Neural cell (in vitro differentiated cells): ENCODE measurements around the gene PEF1.

Experiments
- CTCF ChIP-seq: fragments of 450-650 bp; IDR thresholded peaks from 2 replicates; pipeline ENCODE4 v1.5.1; 2014; ENCODE audit warnings: antibody characterized with exemption, mild to moderate bottlenecking, moderate library complexity; ENCODE audit not compliant: poor library complexity, severe bottlenecking
- EP300 ChIP-seq: fragments of 450-650 bp; conservative IDR thresholded peaks from 2 replicates; pipeline ENCODE4 v1.6.1; 2014; ENCODE audit warnings: antibody characterized with exemption, mild to moderate bottlenecking, moderate library complexity; ENCODE audit not compliant: poor library complexity, severe bottlenecking
- POLR2AphosphoS5 ChIP-seq: IDR thresholded peaks from 2 replicates; pipeline ENCODE4 v1.6.1; 2012
- TAF1 ChIP-seq: IDR thresholded peaks from 2 replicates; pipeline ENCODE4 v1.6.1; 2012; ENCODE audit warnings: low read depth
- TF ChIP-seq, protein P1 (sequence below): IDR thresholded peaks from 2 replicates; pipeline ENCODE4 v1.6.1; 2012; ENCODE audit warnings: borderline replicate concordance

- TF ChIP-seq, protein P1, sequence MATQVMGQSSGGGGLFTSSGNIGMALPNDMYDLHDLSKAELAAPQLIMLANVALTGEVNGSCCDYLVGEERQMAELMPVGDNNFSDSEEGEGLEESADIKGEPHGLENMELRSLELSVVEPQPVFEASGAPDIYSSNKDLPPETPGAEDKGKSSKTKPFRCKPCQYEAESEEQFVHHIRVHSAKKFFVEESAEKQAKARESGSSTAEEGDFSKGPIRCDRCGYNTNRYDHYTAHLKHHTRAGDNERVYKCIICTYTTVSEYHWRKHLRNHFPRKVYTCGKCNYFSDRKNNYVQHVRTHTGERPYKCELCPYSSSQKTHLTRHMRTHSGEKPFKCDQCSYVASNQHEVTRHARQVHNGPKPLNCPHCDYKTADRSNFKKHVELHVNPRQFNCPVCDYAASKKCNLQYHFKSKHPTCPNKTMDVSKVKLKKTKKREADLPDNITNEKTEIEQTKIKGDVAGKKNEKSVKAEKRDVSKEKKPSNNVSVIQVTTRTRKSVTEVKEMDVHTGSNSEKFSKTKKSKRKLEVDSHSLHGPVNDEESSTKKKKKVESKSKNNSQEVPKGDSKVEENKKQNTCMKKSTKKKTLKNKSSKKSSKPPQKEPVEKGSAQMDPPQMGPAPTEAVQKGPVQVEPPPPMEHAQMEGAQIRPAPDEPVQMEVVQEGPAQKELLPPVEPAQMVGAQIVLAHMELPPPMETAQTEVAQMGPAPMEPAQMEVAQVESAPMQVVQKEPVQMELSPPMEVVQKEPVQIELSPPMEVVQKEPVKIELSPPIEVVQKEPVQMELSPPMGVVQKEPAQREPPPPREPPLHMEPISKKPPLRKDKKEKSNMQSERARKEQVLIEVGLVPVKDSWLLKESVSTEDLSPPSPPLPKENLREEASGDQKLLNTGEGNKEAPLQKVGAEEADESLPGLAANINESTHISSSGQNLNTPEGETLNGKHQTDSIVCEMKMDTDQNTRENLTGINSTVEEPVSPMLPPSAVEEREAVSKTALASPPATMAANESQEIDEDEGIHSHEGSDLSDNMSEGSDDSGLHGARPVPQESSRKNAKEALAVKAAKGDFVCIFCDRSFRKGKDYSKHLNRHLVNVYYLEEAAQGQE = no peak
- no peak for TF ChIP-seq CTCF
- no peak for TF ChIP-seq EP300
- no peak for TF ChIP-seq POLR2AphosphoS5
- no peak for TF ChIP-seq TAF1
Measured at GRCh38 chr1:31580513-31580870, 64.2 kb downstream of the PEF1 start.
